ENCODE results near the gene ZNF593OS. TPM values are rescaled to one million over a fixed set of nuclear protein-coding genes. Genes with fewer than 3 reads are reported as not detected.

The ZNF593OS gene
- total and polyA plus RNA-seq, 10 of the 15 experiments (the other 5 are each of a cell fraction or from before 2014, with no cell fraction given), result 0.16 to 1.7 (median 0.59) TPM; not detected in 6

DNA sequence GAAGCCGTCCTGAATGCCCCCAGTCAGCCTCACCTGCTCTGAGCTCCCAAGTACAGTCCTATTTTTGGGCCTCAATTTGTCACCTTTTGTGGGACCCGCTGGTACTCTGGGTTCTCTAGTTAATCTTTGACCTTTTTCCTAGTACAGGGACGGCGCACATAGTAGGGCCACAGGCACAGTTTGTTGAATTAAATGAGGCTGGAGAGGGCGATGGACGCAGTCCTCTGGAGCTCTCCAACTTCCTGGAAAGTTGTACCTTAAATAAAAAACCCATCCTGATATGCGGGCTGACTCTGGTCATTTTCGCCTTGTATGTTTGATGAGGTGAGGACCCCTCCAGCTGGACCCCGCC, 8.0 kb downstream of the ZNF593OS start:
- DNase-seq (ENCODE audit: low read depth, low spot score), result no peak
- ChIA-PET RAD21 (ENCODE audit: unreplicated experiment) (no interaction called here), SMC1A (ENCODE audit: uncharacterized antibody, unreplicated experiment) (no interaction called here), CTCF (interaction anchor here (0.6 to 1.3 kb wide), 3 partner anchors 70 to 1471 kb away, joined by 3 to 4 read pairs (median 4); partner anchors contain the start of gene CEP85), POLR2A (no interaction called here)
- 57% methylated on average over 9 of the region's 9 CpGs for WGBS (ENCODE audit: insufficient coverage, insufficient replicate concordance, low lambda C conversion rate, missing lambda C conversion rate)
- Histone ChIP-seq H3K9me3 (replicated peaks; ENCODE audit: control insufficient read depth, insufficient read depth, low read length) (no peaks in the 10 kb centered on the region; the same call in 2 of the 3 replicates), H3K4me3 (no peak overlapping the region), H3K36me3 (ENCODE audit: control insufficient read depth in 2 of 2, insufficient read depth in 2 of 2, low read length in 1 of 2) (no peaks in the 10 kb centered on the region), H3K79me2 (ENCODE audit: control insufficient read depth, insufficient read depth, low read length) (no peaks in the 10 kb centered on the region), H2AFZ (ENCODE audit: control insufficient read depth, low read depth, low read length) (no peak overlapping the region), H3K27ac (ENCODE audit: control insufficient read depth, insufficient read depth) (no peak overlapping the region), H3K4me1 (ENCODE audit: control insufficient read depth, insufficient read depth, low read length) (peaks cover 4% of the 10 kb centered on the region), H3K27me3 (replicated peaks in 1 of 2; ENCODE audit: control insufficient read depth in 2 of 2, insufficient read depth in 2 of 2, low read length in 1 of 2) (peaks cover 3 to 18% of the 10 kb centered on the region in 2 experiments), H3K9ac (ENCODE audit: control insufficient read depth, insufficient read depth, low read length) (no peak overlapping the region), H3K4me2 (ENCODE audit: control insufficient read depth, insufficient read depth) (peak overlapping the region; percentile 84), H4K20me1 (ENCODE audit: control insufficient read depth, insufficient read depth) (no peaks in the 10 kb centered on the region)
- ATAC-seq, result no peak
- FAIRE-seq, result no peak
- intact Hi-C loops (cut with micrococcal nuclease; ENCODE audit: unreplicated experiment) (loop anchor here (5.0 to 10.0 kb wide), 2 partner anchors 56 to 231 kb away; no protein-coding TSS in a partner anchor), in situ Hi-C loops (cut with MboI) (no loop called here)
- BruUV-seq (replicated peaks), result no TSS peak
- TF ChIP-seq, protein P1, sequence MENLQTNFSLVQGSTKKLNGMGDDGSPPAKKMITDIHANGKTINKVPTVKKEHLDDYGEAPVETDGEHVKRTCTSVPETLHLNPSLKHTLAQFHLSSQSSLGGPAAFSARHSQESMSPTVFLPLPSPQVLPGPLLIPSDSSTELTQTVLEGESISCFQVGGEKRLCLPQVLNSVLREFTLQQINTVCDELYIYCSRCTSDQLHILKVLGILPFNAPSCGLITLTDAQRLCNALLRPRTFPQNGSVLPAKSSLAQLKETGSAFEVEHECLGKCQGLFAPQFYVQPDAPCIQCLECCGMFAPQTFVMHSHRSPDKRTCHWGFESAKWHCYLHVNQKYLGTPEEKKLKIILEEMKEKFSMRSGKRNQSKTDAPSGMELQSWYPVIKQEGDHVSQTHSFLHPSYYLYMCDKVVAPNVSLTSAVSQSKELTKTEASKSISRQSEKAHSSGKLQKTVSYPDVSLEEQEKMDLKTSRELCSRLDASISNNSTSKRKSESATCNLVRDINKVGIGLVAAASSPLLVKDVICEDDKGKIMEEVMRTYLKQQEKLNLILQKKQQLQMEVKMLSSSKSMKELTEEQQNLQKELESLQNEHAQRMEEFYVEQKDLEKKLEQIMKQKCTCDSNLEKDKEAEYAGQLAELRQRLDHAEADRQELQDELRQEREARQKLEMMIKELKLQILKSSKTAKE (IDR thresholded peaks at IDR 0.05; ENCODE audit: low read depth, poor library complexity, severe bottlenecking), result no peak
- no peak for TF ChIP-seq EZH2 (IDR thresholded peaks at IDR 0.05; ENCODE audit: borderline replicate concordance, control insufficient read depth, low read depth, low read length)
- TF ChIP-seq SMARCA5 (IDR thresholded peaks at IDR 0.05), result no peak
- no peak for TF ChIP-seq POU2F2 (IDR thresholded peaks at IDR 0.05; ENCODE audit: borderline replicate concordance, low read depth, low read length)
- TF ChIP-seq, protein P2, sequence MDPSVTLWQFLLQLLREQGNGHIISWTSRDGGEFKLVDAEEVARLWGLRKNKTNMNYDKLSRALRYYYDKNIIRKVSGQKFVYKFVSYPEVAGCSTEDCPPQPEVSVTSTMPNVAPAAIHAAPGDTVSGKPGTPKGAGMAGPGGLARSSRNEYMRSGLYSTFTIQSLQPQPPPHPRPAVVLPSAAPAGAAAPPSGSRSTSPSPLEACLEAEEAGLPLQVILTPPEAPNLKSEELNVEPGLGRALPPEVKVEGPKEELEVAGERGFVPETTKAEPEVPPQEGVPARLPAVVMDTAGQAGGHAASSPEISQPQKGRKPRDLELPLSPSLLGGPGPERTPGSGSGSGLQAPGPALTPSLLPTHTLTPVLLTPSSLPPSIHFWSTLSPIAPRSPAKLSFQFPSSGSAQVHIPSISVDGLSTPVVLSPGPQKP (IDR thresholded peaks at IDR 0.05; ENCODE audit: low read depth, low read length), result no peak
- TF ChIP-seq SRF (IDR thresholded peaks at IDR 0.05; ENCODE audit: low read depth in 2 of 2, low read length in 2 of 2), result no peak
- TF ChIP-seq RBBP5 (conservative IDR thresholded peaks at IDR 0.05), result no peak
- no peak for TF ChIP-seq SP1 (IDR thresholded peaks at IDR 0.05; ENCODE audit: low read depth, low read length)
- no peak for TF ChIP-seq BMI1 (IDR thresholded peaks at IDR 0.05; ENCODE audit: borderline replicate concordance)
- no peak for TF ChIP-seq POLR2AphosphoS2 (IDR thresholded peaks at IDR 0.05; ENCODE audit: low read depth, low read length)
- no peak for TF ChIP-seq ZNF384 (IDR thresholded peaks at IDR 0.05; ENCODE audit: borderline replicate concordance, low read depth, low read length)

Data from GM12878 (cell line).